ENCODE data around the gene TNFRSF8. TPM values are rescaled to one million over a fixed set of nuclear protein-coding genes. Genes with fewer than 3 reads are reported as not detected.

Gene TNFRSF8
- total and polyA plus RNA-seq, 2 of the 13 experiments (the other 11 are each of a cell fraction or from before 2014, with no cell fraction given) = not detected

GRCh38 chr1:12178511-12178910 lies 115.4 kb downstream of the TNFRSF8 start:
- 24% methylated on average over 11 of the region's 11 CpGs for WGBS (ENCODE audit: low lambda C conversion rate)
- ChIA-PET POLR2A (interaction anchor here (0.5 kb wide), 1 partner anchor 162 kb away, joined by 3 read pairs; no protein-coding TSS in a partner anchor), CTCF (ENCODE audit: low intra/inter-chr PET ratio, low total read pairs) (no interaction called here)
- intact Hi-C loops (cut with micrococcal nuclease; ENCODE audit: unreplicated experiment) = no loop called here
- Histone ChIP-seq H3K27ac (ENCODE audit: extremely low read length, insufficient read depth, low read length) (no peak overlapping the region), H3K4me3 (replicated peaks in 1 of 3; ENCODE audit: insufficient read depth in 1 of 3, low read depth in 2 of 3, low read length in 3 of 3) (no peak overlapping the region), H4K20me1 (ENCODE audit: insufficient read depth, low read length) (no peaks in the 10 kb centered on the region), H3K9me3 (ENCODE audit: low read length) (no peaks in the 10 kb centered on the region), H3K4me1 (ENCODE audit: insufficient read depth, low read length) (peaks cover 19% of the 10 kb centered on the region), H3K4me2 (ENCODE audit: low read depth, low read length) (no peak overlapping the region), H2AFZ (ENCODE audit: low read length) (no peak overlapping the region), H3K36me3 (replicated peaks in 1 of 2; ENCODE audit: control insufficient read depth in 1 of 2, insufficient read depth in 2 of 2, low read length in 2 of 2) (no peaks in the 10 kb centered on the region), H3K79me2 (ENCODE audit: insufficient read depth, low read length) (no peaks in the 10 kb centered on the region), H3K9ac (ENCODE audit: insufficient read depth, low read depth, low read length) (no peak overlapping the region), H3K27me3 (ENCODE audit: control insufficient read depth in 1 of 2, insufficient read depth in 2 of 2, low read length in 2 of 2) (peaks cover 6 to 43% of the 10 kb centered on the region in 2 experiments; a peak in 4 of 5 replicates)
- FAIRE-seq (no peak), DNase-seq (ENCODE audit: low spot score) (no peak), ATAC-seq (no peak)
- TF ChIP-seq ZSCAN9 (CRISPR knock-in tag; IDR thresholded peaks at IDR 0.05; ENCODE audit: borderline replicate concordance) (no peak), HNRNPUL1 (IDR thresholded peaks at IDR 0.05; ENCODE audit: low read depth, low read length) (no peak), FOXO1 (CRISPR knock-in tag; IDR thresholded peaks at IDR 0.05) (no peak), ZNF567 (CRISPR knock-in tag; IDR thresholded peaks at IDR 0.05; ENCODE audit: borderline replicate concordance) (no peak), JUND (CRISPR knock-in tag; IDR thresholded peaks at IDR 0.05) (no peak), ZNF230 (CRISPR knock-in tag; IDR thresholded peaks at IDR 0.05) (no peak), CHD4 (IDR thresholded peaks at IDR 0.05; ENCODE audit: borderline replicate concordance, low read length) (no peak), ZFP37 (CRISPR knock-in tag; IDR thresholded peaks at IDR 0.05; ENCODE audit: borderline replicate concordance) (no peak)
- in situ Hi-C loops (cut with HindIII; ENCODE audit: extremely low pct_ligation_motif_present, low pct_unique_long_range_greater_than_20kb) = no loop called here
- BruUV-seq (replicated peaks) = no TSS peak

GRCh38 chr1:12179111-12179519 lies 116.0 kb downstream of the TNFRSF8 start:
- intact Hi-C loops (cut with micrococcal nuclease; ENCODE audit: unreplicated experiment) = no loop called here
- CTCF ChIA-PET (ENCODE audit: low intra/inter-chr PET ratio, low total read pairs) = no interaction called here

More at GRCh38 chr1:12179111-12179519, 116.0 kb downstream of the TNFRSF8 start:
- Histone ChIP-seq H2AFZ (ENCODE audit: low read length) (no peak overlapping the region), H3K9me3 (ENCODE audit: low read length) (no peaks in the 10 kb centered on the region), H3K4me2 (ENCODE audit: low read depth, low read length) (no peak overlapping the region), H3K79me2 (ENCODE audit: insufficient read depth, low read length) (no peaks in the 10 kb centered on the region), H3K9ac (ENCODE audit: insufficient read depth, low read depth, low read length) (no peak overlapping the region), H3K4me3 (replicated peaks in 1 of 3; ENCODE audit: insufficient read depth in 1 of 3, low read depth in 2 of 3, low read length in 3 of 3) (no peak overlapping the region), H4K20me1 (ENCODE audit: insufficient read depth, low read length) (no peaks in the 10 kb centered on the region), H3K4me1 (ENCODE audit: insufficient read depth, low read length) (peaks cover 23% of the 10 kb centered on the region), H3K27ac (ENCODE audit: extremely low read length, insufficient read depth, low read length) (no peak overlapping the region), H3K27me3 (ENCODE audit: control insufficient read depth in 1 of 2, insufficient read depth in 2 of 2, low read length in 2 of 2) (peaks cover 6 to 40% of the 10 kb centered on the region in 2 experiments; a peak in 4 of 5 replicates), H3K36me3 (replicated peaks in 1 of 2; ENCODE audit: control insufficient read depth in 1 of 2, insufficient read depth in 2 of 2, low read length in 2 of 2) (no peaks in the 10 kb centered on the region)
- TF ChIP-seq RAD51 (IDR thresholded peaks at IDR 0.05; ENCODE audit: borderline replicate concordance) (no peak), XRCC5 (optimal IDR thresholded peaks at IDR 0.05; ENCODE audit: low read length) (no peak), CREB1 (IDR thresholded peaks at IDR 0.05) (0 out of 2 replicates have a peak, but pooled peaks have one; percentile 16), CREB1 (CRISPR knock-in tag; IDR thresholded peaks at IDR 0.05) (no peak), BHLHE40 (IDR thresholded peaks at IDR 0.05; ENCODE audit: low read length) (0 out of 2 replicates have a peak, but pooled peaks have one; percentile 25), RFX1 (IDR thresholded peaks at IDR 0.05) (peak; percentile 17; the same call in 1 of the 2 replicates), TCF7 (IDR thresholded peaks at IDR 0.05; ENCODE audit: low read depth) (peak; percentile 9; the same call in 1 of the 2 replicates)
- FAIRE-seq (no peak), ATAC-seq (no peak; the same call in 2 of the 3 replicates), DNase-seq (ENCODE audit: low spot score) (peak; percentile 36)
- WGBS (ENCODE audit: low lambda C conversion rate) = 67% methylated on average over 1 of the region's 17 CpGs
- in situ Hi-C loops (cut with HindIII; ENCODE audit: extremely low pct_ligation_motif_present, low pct_unique_long_range_greater_than_20kb) = no loop called here
- POLR2A ChIA-PET = interaction anchor here (0.5 kb wide), 1 partner anchor 162 kb away, joined by 3 read pairs; no protein-coding TSS in a partner anchor
- no TSS peak for BruUV-seq (replicated peaks)
